HepG2 (cell line): ENCODE results near the gene ACBD6.

Experiments
- CREB3 ChIP-seq: sonication (generic); formaldehyde crosslinking; IDR thresholded peaks from 2 replicates; pipeline ENCODE4 v1.5.0; 2020; ENCODE audit warnings: missing genetic modification reagents
- MAZ ChIP-seq, 2 experiments: sonication (generic) in 1 of 2; formaldehyde crosslinking in 1 of 2; IDR thresholded peaks; 2 replicates each; pipeline versions ENCODE4 v1.5.0 to v1.6.1; 2012 to 2020; ENCODE audit warnings: low read depth in 2 of 2, mild to moderate bottlenecking in 2 of 2, borderline replicate concordance in 1 of 2, improper control_type of control experiment in 1 of 2, low read length in 1 of 2, missing genetic modification reagents in 1 of 2, moderate library complexity in 1 of 2
- MXI1 ChIP-seq: IDR thresholded peaks from 3 replicates; pipeline ENCODE4 v1.6.1; 2012; ENCODE audit warnings: low read depth, low read length, inconsistent platforms, borderline replicate concordance
- POLR2A ChIP-seq, 2 experiments: IDR thresholded peaks; 2 replicates each; pipeline ENCODE4 v1.6.1; 2011; ENCODE audit warnings: low read depth in 2 of 2, low read length in 2 of 2, mild to moderate bottlenecking in 1 of 2, moderate library complexity in 1 of 2; ENCODE audit not compliant: insufficient read depth in 1 of 2
- TAF1 ChIP-seq: sonication (generic); formaldehyde crosslinking; IDR thresholded peaks from 2 replicates; pipeline ENCODE4 v1.4.0; 2020; ENCODE audit warnings: missing genetic modification reagents
- ZBTB20 ChIP-seq: sonication (generic); formaldehyde crosslinking; IDR thresholded peaks from 2 replicates; pipeline ENCODE4 v1.8.1; 2023; ENCODE audit warnings: missing genetic modification reagents, low read depth, mild to moderate bottlenecking, borderline replicate concordance
- ZNF10 ChIP-seq: sonication (generic); formaldehyde crosslinking; IDR thresholded peaks from 2 replicates; pipeline ENCODE4 v1.4.0; 2020; ENCODE audit warnings: mild to moderate bottlenecking, low read depth, missing genetic modification reagents, borderline replicate concordance
- ZNF839 ChIP-seq: sonication (generic); formaldehyde crosslinking; IDR thresholded peaks from 2 replicates; pipeline ENCODE4 v1.4.0; 2020; ENCODE audit warnings: missing genetic modification reagents, mild to moderate bottlenecking, borderline replicate concordance

DNA sequence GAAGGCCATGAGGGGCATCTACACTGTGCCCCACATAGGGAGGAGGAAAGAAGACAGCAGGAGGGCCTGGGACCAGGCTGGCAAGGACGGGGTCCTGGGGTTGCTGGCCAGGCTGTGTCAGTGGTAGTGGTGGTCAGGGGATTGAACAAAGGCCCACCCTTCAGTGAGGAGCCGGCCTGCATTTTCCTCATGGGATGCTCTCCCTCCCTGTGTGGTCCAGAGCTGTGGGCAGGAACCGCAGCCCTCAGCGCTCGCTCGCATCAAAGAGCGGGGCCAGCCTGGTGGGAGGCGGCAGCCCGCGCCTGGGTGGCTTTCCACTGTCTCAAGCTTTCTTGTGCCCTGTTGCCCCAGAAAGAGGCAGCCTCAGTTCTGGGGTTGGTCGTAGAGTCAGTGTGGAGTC lies 247.5 kb downstream of the ACBD6 start:
- no peak for TF ChIP-seq MXI1
- TF ChIP-seq POLR2A (IDR thresholded peaks at IDR 0.05; ENCODE audit: insufficient read depth in 1 of 2, low read depth in 2 of 2, low read length in 2 of 2): no peak
- no peak for TF ChIP-seq ZNF839 (CRISPR knock-in tag)
- no peak for TF ChIP-seq TAF1 (CRISPR knock-in tag)
- no peak for TF ChIP-seq ZNF10 (CRISPR knock-in tag)
- no peak for TF ChIP-seq CREB3 (CRISPR knock-in tag)
- no peak for TF ChIP-seq ZBTB20 (CRISPR knock-in tag)
- TF ChIP-seq MAZ (IDR thresholded peaks at IDR 0.05; ENCODE audit: borderline replicate concordance, low read depth, low read length): no peak
- TF ChIP-seq MAZ (CRISPR knock-in tag; IDR thresholded peaks at IDR 0.05; ENCODE audit: low read depth): no peak
